HEK293T (cell line): ENCODE data around the gene ILDR2.

ENCODE experiments used
- CTCF ChIA-PET: fragments of 350-600 bp; formaldehyde crosslinking; extraction: SDS; loops from one replicate; lab custom pipeline; 2021; ENCODE audit warnings: antibody characterized with exemption, inconsistent platforms; lab: Yijun Ruan, JAX
- POLR2A ChIA-PET: fragments of 350-600 bp; formaldehyde crosslinking; extraction: SDS; loops from one replicate; lab custom pipeline; 2020; ENCODE audit warnings: antibody characterized with exemption, inconsistent platforms; lab: Yijun Ruan, JAX
- DNase-seq: peaks from one replicate; pipeline ENCODE4 v3.0.0; 2012; ENCODE audit warnings: mixed read lengths; ENCODE audit errors: extremely low spot score
- ARNT ChIP-seq: fragments of 450-650 bp; IDR thresholded peaks from 2 replicates; pipeline ENCODE4 v1.6.1; 2017; ENCODE audit warnings: mild to moderate bottlenecking
- BHLHE40 ChIP-seq: fragments of 450-650 bp; IDR thresholded peaks from 2 replicates; pipeline ENCODE4 v1.6.1; 2016; ENCODE audit warnings: mild to moderate bottlenecking, moderate library complexity, borderline replicate concordance
- CTBP1 ChIP-seq: fragments of 450-650 bp; IDR thresholded peaks from 2 replicates; pipeline ENCODE4 v1.6.1; 2016; ENCODE audit warnings: borderline replicate concordance
- ELF4 ChIP-seq: fragments of 450-650 bp; IDR thresholded peaks from 2 replicates; pipeline ENCODE4 v1.6.1; 2017; ENCODE audit warnings: antibody characterized with exemption
- FOXA1 ChIP-seq: fragments of 450-650 bp; IDR thresholded peaks from 2 replicates; pipeline ENCODE4 v1.6.1; 2016; ENCODE audit warnings: mild to moderate bottlenecking
- FOXK2 ChIP-seq: fragments of 450-650 bp; IDR thresholded peaks from 2 replicates; pipeline ENCODE4 v1.6.1; 2016; ENCODE audit warnings: mild to moderate bottlenecking
- FOXM1 ChIP-seq: fragments of 450-650 bp; IDR thresholded peaks from 2 replicates; pipeline ENCODE4 v1.6.1; 2017; ENCODE audit warnings: mild to moderate bottlenecking, borderline replicate concordance
- HDGF ChIP-seq: fragments of 450-650 bp; IDR thresholded peaks from 2 replicates; pipeline ENCODE4 v1.6.1; 2017; ENCODE audit warnings: antibody characterized with exemption, borderline replicate concordance
- L3MBTL2 ChIP-seq: fragments of 450-650 bp; conservative IDR thresholded peaks from 2 replicates; pipeline ENCODE4 v1.6.1; 2016; ENCODE audit warnings: mild to moderate bottlenecking
- LEF1 ChIP-seq: fragments of 450-650 bp; IDR thresholded peaks from 2 replicates; pipeline ENCODE4 v1.6.1; 2017; ENCODE audit warnings: mild to moderate bottlenecking, borderline replicate concordance
- NFRKB ChIP-seq: fragments of 450-650 bp; IDR thresholded peaks from 2 replicates; pipeline ENCODE4 v1.6.1; 2016; ENCODE audit warnings: mild to moderate bottlenecking, moderate library complexity
- PKNOX1 ChIP-seq: fragments of 450-650 bp; IDR thresholded peaks from 2 replicates; pipeline ENCODE4 v1.6.1; 2016
- SP1 ChIP-seq: fragments of 450-650 bp; IDR thresholded peaks from 2 replicates; pipeline ENCODE4 v1.6.1; 2017
- SUZ12 ChIP-seq: fragments of 450-650 bp; IDR thresholded peaks from 2 replicates; pipeline ENCODE4 v1.6.1; 2016; ENCODE audit warnings: mild to moderate bottlenecking
- TARDBP ChIP-seq: fragments of 450-650 bp; IDR thresholded peaks from 2 replicates; pipeline ENCODE4 v1.6.1; 2016
- ZNF384 ChIP-seq: fragments of 450-650 bp; IDR thresholded peaks from 2 replicates; pipeline ENCODE4 v1.6.1; 2016

Gene ILDR2

GRCh38 chr1:166900987-166901386, 74.4 kb downstream of the ILDR2 start:
- POLR2A ChIA-PET = interaction anchor here (2.2 kb wide), 1 partner anchor 25 kb away, joined by 5 read pairs; the partner anchor contains the start of gene TADA1
- CTCF ChIA-PET = interaction anchor here (0.7 to 1.5 kb wide), 4 partner anchors 8 to 159 kb away, joined by 3 to 4 read pairs (median 3); no protein-coding TSS in a partner anchor
- TF ChIP-seq NFRKB (no peak), FOXA1 (no peak), HDGF (no peak), CTBP1 (no peak), ELF4 (no peak), LEF1 (no peak), FOXM1 (no peak), ZNF384 (no peak), L3MBTL2 (no peak), SP1 (no peak), FOXK2 (no peak), SUZ12 (no peak), ARNT (no peak), TARDBP (no peak), PKNOX1 (no peak), BHLHE40 (no peak)
- DNase-seq = no peak

- no peak for TF ChIP-seq ARNT
- no peak for TF ChIP-seq PKNOX1
- TF ChIP-seq FOXA1 = no peak
- TF ChIP-seq LEF1 = no peak
- no peak for TF ChIP-seq FOXK2
- no peak for TF ChIP-seq HDGF
- TF ChIP-seq CTBP1 = no peak
- no peak for TF ChIP-seq ZNF384
- TF ChIP-seq FOXM1 = no peak
- no peak for TF ChIP-seq L3MBTL2
- no peak for TF ChIP-seq TARDBP
- TF ChIP-seq BHLHE40 = no peak
- TF ChIP-seq ELF4 = no peak
- no peak for TF ChIP-seq NFRKB
- TF ChIP-seq SP1 = no peak
- CTCF ChIA-PET = interaction anchor here (1.3 kb wide), 1 partner anchor 9 kb away, joined by 3 read pairs; no protein-coding TSS in a partner anchor
- POLR2A ChIA-PET = interaction anchor here (2.2 kb wide), 1 partner anchor 24 kb away, joined by 5 read pairs; the partner anchor contains the start of gene TADA1
- DNase-seq = no peak
Observed at GRCh38 chr1:166899769-166900168, 75.6 kb downstream of the ILDR2 start.

GRCh38 chr1:166895766-166896165, 79.6 kb downstream of the ILDR2 start:
- ChIA-PET POLR2A (no interaction called here), CTCF (no interaction called here)
- no peak for DNase-seq
- TF ChIP-seq ZNF384 = no peak
- TF ChIP-seq CTBP1 = no peak
- no peak for TF ChIP-seq L3MBTL2
- TF ChIP-seq PKNOX1 = no peak
- TF ChIP-seq FOXK2 = no peak
- TF ChIP-seq TARDBP = no peak
- TF ChIP-seq LEF1 = no peak
- TF ChIP-seq BHLHE40 = no peak
- no peak for TF ChIP-seq ARNT
- no peak for TF ChIP-seq SP1
- TF ChIP-seq HDGF = no peak
- no peak for TF ChIP-seq ELF4
- no peak for TF ChIP-seq FOXA1
- TF ChIP-seq SUZ12 = no peak
- TF ChIP-seq FOXM1 = no peak
- TF ChIP-seq NFRKB = no peak

- TF ChIP-seq L3MBTL2 = no peak
- no peak for TF ChIP-seq ELF4
- no peak for TF ChIP-seq ZNF384
- no peak for TF ChIP-seq FOXA1
- TF ChIP-seq BHLHE40 = no peak
- DNase-seq = no peak
- POLR2A ChIA-PET = no interaction called here
- CTCF ChIA-PET = no interaction called here
Observed at GRCh38 chr1:166889776-166890175, 85.6 kb downstream of the ILDR2 start.

GRCh38 chr1:166888373-166889111, 86.8 kb downstream of the ILDR2 start:
- CTCF ChIA-PET = no interaction called here
- no peak for TF ChIP-seq BHLHE40
- TF ChIP-seq L3MBTL2 = no peak
- TF ChIP-seq FOXM1 = no peak
- no peak for TF ChIP-seq FOXA1
- no peak for TF ChIP-seq HDGF
- no peak for TF ChIP-seq ARNT
- TF ChIP-seq FOXK2 = no peak
- TF ChIP-seq SP1 = no peak
- POLR2A ChIA-PET = no interaction called here
- no peak for DNase-seq

- ChIA-PET CTCF (interaction anchor here (0.7 kb wide), 1 partner anchor 176 kb away, joined by 6 read pairs; no protein-coding TSS in a partner anchor), POLR2A (interaction anchor here (2.3 kb wide), 1 partner anchor 9 kb away, joined by 5 read pairs; the partner anchor contains the start of gene TADA1)
- TF ChIP-seq NFRKB (no peak), L3MBTL2 (no peak), LEF1 (no peak), ARNT (no peak), ZNF384 (no peak), FOXK2 (no peak), TARDBP (no peak), CTBP1 (no peak), HDGF (no peak), BHLHE40 (no peak), SP1 (no peak), ELF4 (no peak), PKNOX1 (no peak), FOXM1 (no peak), SUZ12 (no peak), FOXA1 (no peak)
- DNase-seq = no peak
Observed at GRCh38 chr1:166884971-166885370, 90.4 kb downstream of the ILDR2 start.
